Astrocyte (in vitro differentiated cells and primary cell): ENCODE results near the gene CACNA1E. TPM values are rescaled to one million over a fixed set of nuclear protein-coding genes. Genes with fewer than 3 reads are reported as not detected.

Source experiments
- DNase-seq: peaks from one replicate; pipeline ENCODE4 v3.0.0-alpha.2; 2010; ENCODE audit warnings: low read depth
- FAIRE-seq: peaks from 2 replicates; lab custom pipeline; 2011; peaks lifted over from hg19 to GRCh38; lab: Jason Lieb, UNC
- H2AFZ ChIP-seq: 2 replicates; pipeline ENCODE4 v1.6.0; 2012; ENCODE audit warnings: low read depth, low read length, inconsistent platforms
- H3K27ac ChIP-seq: 2 replicates; pipeline ENCODE4 v1.5.1; 2011; ENCODE audit warnings: low read depth, low read length, inconsistent platforms
- H3K27me3 ChIP-seq: 2 replicates; pipeline ENCODE4 v1.6.0; 2011; ENCODE audit warnings: low read length, inconsistent platforms; ENCODE audit not compliant: insufficient read depth
- H3K36me3 ChIP-seq: 2 replicates; pipeline ENCODE4 v1.5.1; 2011; ENCODE audit warnings: low read length, inconsistent platforms; ENCODE audit not compliant: insufficient read depth
- H3K4me1 ChIP-seq: 2 replicates; pipeline ENCODE4 v1.5.1; 2011; ENCODE audit warnings: low read length, inconsistent platforms; ENCODE audit not compliant: insufficient read depth
- H3K4me2 ChIP-seq: 2 replicates; pipeline ENCODE4 v1.6.0; 2012; ENCODE audit warnings: low read length, inconsistent platforms
- H3K4me3 ChIP-seq: 2 replicates; pipeline ENCODE4 v1.5.1; 2011; ENCODE audit warnings: low read depth, mild to moderate bottlenecking, low read length, inconsistent platforms; ENCODE audit not compliant: insufficient read depth
- H3K79me2 ChIP-seq: 2 replicates; pipeline ENCODE4 v1.6.0; 2012; ENCODE audit warnings: mild to moderate bottlenecking, low read length, inconsistent platforms; ENCODE audit not compliant: insufficient read depth
- H3K9ac ChIP-seq: 2 replicates; pipeline ENCODE4 v1.6.0; 2012; ENCODE audit warnings: mild to moderate bottlenecking, low read length, inconsistent platforms
- H3K9me3 ChIP-seq: 2 replicates; pipeline ENCODE4 v1.5.1; 2012; ENCODE audit warnings: low read depth, mild to moderate bottlenecking, low read length, inconsistent platforms; ENCODE audit not compliant: insufficient read depth
- H4K20me1 ChIP-seq: 2 replicates; pipeline ENCODE4 v1.6.0; 2012; ENCODE audit warnings: low read length, inconsistent platforms; ENCODE audit not compliant: insufficient read depth
- H3K27ac Mint-ChIP-seq: one replicate; pipeline ENCODE4 v1.8.0; 2021; ENCODE audit warnings: mild to moderate bottlenecking, mixed read lengths; ENCODE audit not compliant: unreplicated experiment
- H3K27me3 Mint-ChIP-seq: one replicate; pipeline ENCODE4 v1.8.0; 2021; ENCODE audit warnings: low read depth, mixed read lengths; ENCODE audit not compliant: unreplicated experiment
- H3K36me3 Mint-ChIP-seq: one replicate; pipeline ENCODE4 v1.8.0; 2021; ENCODE audit warnings: low read depth, mixed read lengths; ENCODE audit not compliant: unreplicated experiment
- H3K4me1 Mint-ChIP-seq: one replicate; pipeline ENCODE4 v1.8.0; 2021; ENCODE audit warnings: low read depth, mixed read lengths; ENCODE audit not compliant: unreplicated experiment
- H3K4me3 Mint-ChIP-seq: one replicate; pipeline ENCODE4 v1.8.0; 2021; ENCODE audit warnings: mild to moderate bottlenecking, moderate library complexity, mixed read lengths; ENCODE audit not compliant: unreplicated experiment
- H3K9me3 Mint-ChIP-seq: one replicate; pipeline ENCODE4 v1.8.0; 2021; ENCODE audit warnings: mild to moderate bottlenecking, mixed read lengths; ENCODE audit not compliant: unreplicated experiment
- CTCF ChIP-seq: IDR thresholded peaks from 2 replicates; pipeline ENCODE4 v1.5.1; 2011; ENCODE audit warnings: low read depth, mild to moderate bottlenecking, inconsistent platforms, low read length, moderate library complexity; ENCODE audit not compliant: insufficient read depth
- EZH2 ChIP-seq: IDR thresholded peaks from 2 replicates; pipeline ENCODE4 v1.6.1; 2012; ENCODE audit warnings: mild to moderate bottlenecking, low read length, inconsistent platforms; ENCODE audit not compliant: insufficient read depth
- total RNA-seq: library from RNA; stranded (reverse); gene quantifications from 2 replicates; pipeline ENCODE4 v1.2.1, GENCODE V29; 2021

CACNA1E gene
- total RNA-seq, 1 donor from 2014 or later, result 0.07 TPM

DNA sequence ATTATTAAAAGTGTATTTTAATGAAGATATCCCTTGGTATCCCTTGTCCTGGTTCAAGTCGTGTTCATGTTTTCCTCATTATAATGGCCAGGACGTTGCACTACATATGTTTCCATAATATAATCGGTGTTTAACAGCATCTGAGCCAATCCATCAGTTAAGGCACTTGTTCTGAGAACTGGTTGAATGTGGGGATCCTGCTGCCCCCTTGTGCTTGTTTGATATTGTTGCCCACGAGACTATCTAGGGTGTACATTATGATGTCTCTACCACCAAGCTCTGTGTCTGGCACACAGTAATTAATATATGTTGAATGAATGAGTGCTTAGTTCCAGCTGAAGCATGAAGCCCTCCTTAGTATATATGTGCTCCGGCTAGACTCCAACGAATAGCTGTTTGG, 193.0 kb downstream of the CACNA1E start:
- H2AFZ ChIP-seq, result no peak overlapping the region
- H3K79me2 ChIP-seq, result no peaks in the 10 kb centered on the region
- H3K4me2 ChIP-seq, result no peak overlapping the region
- Mint-ChIP-seq H3K9me3 (no peaks in the 10 kb centered on the region), H3K27ac (no peak overlapping the region), H3K4me1 (no peaks in the 10 kb centered on the region), H3K27me3 (peaks cover 22% of the 10 kb centered on the region), H3K36me3 (no peaks in the 10 kb centered on the region), H3K4me3 (no peak overlapping the region)
- DNase-seq (no peak), FAIRE-seq (no peak)
- H4K20me1 ChIP-seq, result no peaks in the 10 kb centered on the region
- H3K36me3 ChIP-seq, result no peaks in the 10 kb centered on the region
- H3K27ac ChIP-seq, result no peak overlapping the region
- H3K9me3 ChIP-seq, result no peaks in the 10 kb centered on the region
- no peak overlapping the region for H3K4me3 ChIP-seq
- no peaks in the 10 kb centered on the region for H3K4me1 ChIP-seq
- H3K9ac ChIP-seq, result no peak overlapping the region
- H3K27me3 ChIP-seq, result no peaks in the 10 kb centered on the region
- TF ChIP-seq EZH2, result no peak
- peak; percentile 41 for TF ChIP-seq CTCF

- no peaks in the 10 kb centered on the region for H3K9me3 ChIP-seq
- no peak overlapping the region for H3K9ac ChIP-seq
- no peak for DNase-seq
- no peaks in the 10 kb centered on the region for H3K36me3 ChIP-seq
- H3K4me2 ChIP-seq, result no peak overlapping the region
- H3K9me3 Mint-ChIP-seq, result no peaks in the 10 kb centered on the region
- no peaks in the 10 kb centered on the region for H3K79me2 ChIP-seq
- H3K27me3 Mint-ChIP-seq, result peaks cover 23% of the 10 kb centered on the region
- no peaks in the 10 kb centered on the region for H4K20me1 ChIP-seq
- no peaks in the 10 kb centered on the region for H3K4me1 Mint-ChIP-seq
- FAIRE-seq, result no peak
- no peaks in the 10 kb centered on the region for H3K36me3 Mint-ChIP-seq
- TF ChIP-seq EZH2 (no peak), CTCF (no peak)
- no peak overlapping the region for H3K27ac ChIP-seq
- no peaks in the 10 kb centered on the region for H3K27me3 ChIP-seq
- no peak overlapping the region for H2AFZ ChIP-seq
- H3K27ac Mint-ChIP-seq, result no peak overlapping the region
- H3K4me3 Mint-ChIP-seq, result no peak overlapping the region
- no peaks in the 10 kb centered on the region for H3K4me1 ChIP-seq
- no peak overlapping the region for H3K4me3 ChIP-seq
Observed at GRCh38 chr1:181680332-181680731, 197.0 kb downstream of the CACNA1E start.

GRCh38 chr1:181680871-181681270, 197.6 kb downstream of the CACNA1E start:
- Histone ChIP-seq H3K4me1 (no peaks in the 10 kb centered on the region), H3K4me3 (no peak overlapping the region), H3K4me2 (no peak overlapping the region), H3K9ac (no peak overlapping the region), H3K27ac (no peak overlapping the region), H3K79me2 (no peaks in the 10 kb centered on the region), H4K20me1 (no peaks in the 10 kb centered on the region), H3K36me3 (no peaks in the 10 kb centered on the region), H3K27me3 (no peaks in the 10 kb centered on the region), H3K9me3 (no peaks in the 10 kb centered on the region), H2AFZ (no peak overlapping the region)
- H3K36me3 Mint-ChIP-seq, result no peaks in the 10 kb centered on the region
- H3K27ac Mint-ChIP-seq, result no peak overlapping the region
- TF ChIP-seq CTCF (no peak), EZH2 (no peak)
- FAIRE-seq, result no peak
- no peaks in the 10 kb centered on the region for H3K9me3 Mint-ChIP-seq
- peaks cover 23% of the 10 kb centered on the region for H3K27me3 Mint-ChIP-seq
- no peak for DNase-seq
- no peak overlapping the region for H3K4me3 Mint-ChIP-seq
- no peaks in the 10 kb centered on the region for H3K4me1 Mint-ChIP-seq
